Ureter (tissue), 1 donor: ENCODE results near the gene BIRC3. TPM values are rescaled to one million over a fixed set of nuclear protein-coding genes. Genes with fewer than 3 reads are reported as not detected.
A peak's percentile ranks its signal among the peaks of the same experiment; 100 is the strongest.
"Not testable (repeated sequence)": the region's sequence is repeated elsewhere in the genome, so short reads cannot be mapped to it uniquely, and the experiment has no call there.

ENCODE experiments used
- DNase-seq: peaks from one replicate; pipeline ENCODE4 v3.0.0-alpha.2; 2020; ENCODE audit warnings: low spot score
- total RNA-seq: library from RNA; stranded (reverse); gene quantifications from one replicate; pipeline ENCODE4 v1.2.4, GENCODE V29; 2023
- donor health status: DM: yes; HTN: yes; CAD: no.

Gene BIRC3
- total RNA-seq, 1 donor from 2014 or later: 15.5 TPM

GRCh38 chr11:102295045-102295444, 22.2 kb upstream of the BIRC3 start:
- no peak for DNase-seq

DNA sequence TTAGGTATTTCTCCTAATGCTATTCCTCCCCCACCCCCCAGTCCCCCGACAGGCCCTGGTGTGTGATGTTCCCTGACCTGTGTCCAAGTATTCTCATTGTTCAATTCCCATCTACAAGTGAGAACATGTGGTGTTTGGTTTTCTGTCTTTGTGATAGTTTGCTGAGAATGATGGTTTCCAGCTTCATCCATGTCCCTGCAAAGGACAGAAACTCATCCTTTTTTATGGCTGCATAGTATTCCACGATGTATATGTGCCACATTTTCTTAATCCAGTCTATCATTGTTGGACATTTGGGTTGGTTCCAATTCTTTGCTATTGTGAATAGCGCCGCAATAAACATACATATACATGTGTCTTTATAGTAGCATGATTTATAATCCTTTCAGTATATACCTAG, 20.5 kb upstream of the BIRC3 start:
- not testable (repeated sequence) for DNase-seq

- not testable (repeated sequence) for DNase-seq
Measured at GRCh38 chr11:102300837-102301236, 16.4 kb upstream of the BIRC3 start.

DNA sequence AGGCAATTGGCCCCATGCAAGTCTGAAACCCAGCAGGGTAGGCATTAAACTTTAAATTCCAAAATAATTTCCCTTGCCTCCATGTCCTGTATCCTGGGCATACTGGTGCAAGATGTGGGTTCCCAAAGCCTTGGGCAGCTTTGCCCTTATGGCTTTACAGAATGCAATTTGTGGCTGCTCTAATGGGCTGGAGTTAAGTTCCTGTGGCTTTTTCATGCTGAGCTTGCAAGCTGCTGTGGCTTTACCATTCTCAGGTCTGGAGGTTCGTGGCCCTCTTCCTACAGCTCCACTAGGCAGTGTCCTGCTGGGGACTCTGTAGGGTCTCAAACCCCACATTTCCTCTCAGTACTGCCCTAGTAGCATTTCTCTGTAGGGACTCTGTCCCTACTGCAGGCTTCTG, 15.0 kb upstream of the BIRC3 start:
- DNase-seq: no peak

- DNase-seq: no peak
Measured at GRCh38 chr11:102304686-102305085, 12.6 kb upstream of the BIRC3 start.

- no peak for DNase-seq
Measured at GRCh38 chr11:102305352-102306047, 11.8 kb upstream of the BIRC3 start.

DNA sequence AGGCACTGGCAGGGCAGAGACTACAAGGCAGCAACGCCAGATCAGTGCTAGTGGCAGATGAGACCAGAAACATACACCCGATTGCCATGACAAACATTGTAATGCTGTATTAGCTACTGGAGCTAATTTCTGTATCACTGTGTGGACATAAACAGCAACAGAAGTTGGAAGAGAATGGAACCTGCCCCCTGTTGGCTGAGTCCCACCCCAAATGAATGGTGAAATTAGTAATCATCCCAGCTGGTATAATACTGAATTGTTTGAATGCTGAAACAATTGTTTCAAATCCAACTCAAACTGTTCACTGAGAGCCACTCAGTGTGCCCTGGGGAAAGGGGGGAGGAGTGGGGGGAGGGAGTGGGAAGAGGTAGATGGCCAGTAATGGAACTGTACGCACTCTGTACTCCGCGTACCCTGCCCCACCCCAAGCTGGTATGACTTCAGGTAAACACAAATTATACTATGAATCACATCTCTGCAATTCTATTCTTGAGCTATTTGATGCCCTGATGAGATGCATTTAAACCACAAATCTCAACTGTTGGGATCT, 11.2 kb upstream of the BIRC3 start:
- peak; percentile 76 for DNase-seq

DNA sequence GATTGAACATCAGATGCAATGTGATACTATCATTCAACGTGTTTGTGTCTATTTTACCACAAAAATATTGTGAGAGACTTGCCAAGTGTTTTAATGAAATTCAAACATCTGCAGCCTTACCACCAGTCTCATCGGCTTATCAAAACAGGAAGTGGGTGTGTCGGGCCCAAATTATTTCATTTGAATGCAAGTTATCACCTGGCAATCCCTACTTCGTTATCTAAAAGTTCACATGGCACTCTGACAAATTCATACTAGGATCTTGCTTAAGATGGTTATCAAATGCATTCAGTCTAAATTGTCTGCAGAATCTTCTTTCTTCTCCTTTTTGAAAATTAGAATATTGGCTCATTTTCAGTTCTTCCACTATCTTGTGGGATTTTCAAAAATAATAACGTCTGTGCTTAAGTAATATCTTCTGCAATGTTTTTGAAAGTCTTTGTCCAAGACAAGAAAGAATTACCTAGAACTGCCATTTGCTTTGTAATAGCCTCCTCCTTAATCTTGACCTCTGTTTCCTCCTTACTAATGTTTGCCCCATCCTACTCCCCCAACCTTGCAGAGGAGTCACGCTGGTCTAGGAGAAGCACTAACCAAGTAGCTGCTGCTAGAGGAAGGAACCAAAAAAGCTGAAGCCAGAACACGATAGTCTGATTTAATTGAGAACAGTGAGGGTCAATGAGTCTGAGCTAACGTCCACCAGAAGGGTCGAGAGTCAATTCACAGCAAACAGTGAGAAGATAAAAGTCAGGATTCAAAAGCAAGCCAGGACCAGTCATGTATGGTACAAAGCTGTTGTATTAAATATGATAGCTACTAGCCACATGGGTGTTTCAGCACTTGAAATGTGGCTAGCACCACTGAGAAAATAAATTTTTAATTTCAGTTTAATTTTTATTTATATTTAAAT, 10.2 kb upstream of the BIRC3 start:
- DNase-seq: no peak

GRCh38 chr11:102307727-102308038, 9.6 kb upstream of the BIRC3 start:
- DNase-seq: no peak

GRCh38 chr11:102309621-102310541, 7.4 kb upstream of the BIRC3 start:
- no peak for DNase-seq

DNA sequence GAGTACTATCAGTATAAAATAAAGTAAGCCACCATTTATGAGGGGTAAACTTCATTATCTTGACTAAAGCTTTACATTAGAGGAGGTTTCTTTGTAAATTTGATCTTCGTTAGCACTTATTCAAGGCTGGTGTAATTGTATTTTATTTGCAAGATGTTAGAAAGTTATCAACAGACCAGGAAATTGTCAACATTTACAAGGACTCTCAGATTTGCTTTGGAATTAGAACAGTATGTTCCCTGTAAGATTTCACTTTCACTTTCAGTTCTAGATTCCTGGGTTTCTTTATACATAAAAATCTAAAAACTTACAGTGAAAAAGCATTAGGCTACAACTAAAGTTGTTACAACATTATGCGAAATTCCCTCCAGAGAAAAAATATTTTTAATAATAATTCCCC, 4.6 kb upstream of the BIRC3 start:
- no peak for DNase-seq

DNA sequence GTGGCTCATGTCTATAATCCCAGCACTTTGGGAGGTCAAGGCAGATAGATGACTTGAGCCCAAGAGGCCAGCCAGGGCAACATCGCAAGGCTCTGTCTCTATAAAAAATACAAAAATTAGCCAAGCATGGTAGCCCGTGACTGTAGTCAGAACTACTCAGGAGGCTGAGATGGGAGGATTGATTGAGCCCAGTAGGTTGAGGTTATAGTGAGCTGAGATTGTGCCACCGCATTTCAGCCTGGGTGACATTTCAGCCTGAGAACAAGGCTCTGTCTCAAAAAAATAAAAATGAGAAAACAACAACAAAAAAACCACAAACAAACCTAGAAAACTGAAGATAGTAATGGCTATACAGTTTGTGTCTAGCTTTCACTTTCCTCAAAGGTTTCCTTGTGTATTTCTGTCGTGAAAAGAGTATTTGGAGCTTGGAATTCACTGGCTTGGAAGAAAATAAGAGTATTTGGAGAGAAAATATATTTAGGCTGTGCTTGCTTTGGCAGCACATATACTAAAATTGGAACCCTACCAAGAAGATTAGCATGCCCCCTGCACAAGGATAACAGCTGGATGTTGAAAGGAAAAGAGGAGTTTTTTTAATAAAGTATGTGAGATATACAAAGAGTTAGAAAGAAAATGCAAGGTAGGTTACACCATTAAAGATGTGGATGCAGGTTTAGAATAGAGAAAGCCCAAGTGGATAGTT, 3.9 kb upstream of the BIRC3 start:
- no peak for DNase-seq

DNA sequence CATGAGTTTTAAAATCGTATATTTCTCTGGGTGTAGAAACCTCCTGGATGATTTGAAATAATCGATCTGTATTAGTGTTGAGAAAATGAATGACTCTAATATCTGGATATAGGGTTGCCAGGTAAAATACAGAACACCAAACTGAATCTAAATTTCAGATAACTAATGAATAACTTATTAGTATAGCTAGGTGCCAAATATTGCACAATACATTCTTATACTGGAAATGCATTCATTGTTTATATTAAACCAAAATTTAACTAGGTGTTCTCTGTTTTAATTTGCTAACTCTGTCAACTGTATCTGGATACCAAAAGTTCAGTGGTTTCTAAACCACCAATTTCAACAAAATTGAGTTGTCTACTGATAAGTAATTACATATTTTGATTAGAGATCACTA, 2.5 kb upstream of the BIRC3 start:
- DNase-seq: no peak

DNA sequence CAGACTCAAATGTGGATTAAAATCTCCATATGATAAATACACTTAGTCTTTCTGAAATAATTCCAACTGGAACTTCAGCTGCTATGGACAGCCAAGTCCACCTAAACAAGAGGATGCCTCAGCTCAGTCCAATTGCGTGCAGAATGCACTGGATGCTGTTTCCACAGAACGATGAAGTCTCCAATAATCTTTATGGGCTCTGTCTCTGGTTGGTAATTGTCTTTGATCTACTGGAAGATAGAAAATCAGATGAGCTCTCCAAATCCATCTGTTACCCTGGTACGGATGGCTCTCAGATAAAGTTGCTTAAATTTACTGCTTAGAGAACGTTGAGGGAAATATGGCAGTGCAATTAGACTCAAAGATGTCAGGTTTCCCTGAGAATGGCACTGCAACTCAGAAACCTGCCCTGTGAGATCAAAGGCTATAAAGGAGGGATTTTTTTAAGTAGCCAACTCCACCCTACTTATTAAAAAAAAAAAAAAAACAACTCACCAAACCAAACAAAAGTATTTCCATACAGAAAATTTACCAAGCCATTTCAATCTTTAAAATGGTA, 859 bp upstream of the BIRC3 start:
- no peak for DNase-seq

DNA sequence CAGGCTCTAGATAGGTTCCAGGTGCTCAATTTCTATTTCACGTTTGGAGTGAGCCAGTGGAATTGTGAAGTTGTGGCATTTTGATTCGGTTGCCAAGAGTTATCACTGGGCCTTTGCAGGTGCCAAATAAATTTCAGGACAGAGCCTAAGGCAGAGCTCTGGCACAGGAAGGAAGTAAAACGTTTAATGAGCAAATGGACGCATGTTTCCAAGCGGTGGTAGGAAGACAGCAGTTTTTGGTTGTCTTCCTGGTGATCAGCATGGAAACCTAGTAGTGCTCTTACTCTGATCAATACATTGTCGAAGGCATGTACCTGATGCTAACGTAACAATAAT, 452 bp downstream of the BIRC3 start:
- DNase-seq: no peak

- no peak for DNase-seq
Measured at GRCh38 chr11:102318469-102318868, 1.2 kb downstream of the BIRC3 start.

DNA sequence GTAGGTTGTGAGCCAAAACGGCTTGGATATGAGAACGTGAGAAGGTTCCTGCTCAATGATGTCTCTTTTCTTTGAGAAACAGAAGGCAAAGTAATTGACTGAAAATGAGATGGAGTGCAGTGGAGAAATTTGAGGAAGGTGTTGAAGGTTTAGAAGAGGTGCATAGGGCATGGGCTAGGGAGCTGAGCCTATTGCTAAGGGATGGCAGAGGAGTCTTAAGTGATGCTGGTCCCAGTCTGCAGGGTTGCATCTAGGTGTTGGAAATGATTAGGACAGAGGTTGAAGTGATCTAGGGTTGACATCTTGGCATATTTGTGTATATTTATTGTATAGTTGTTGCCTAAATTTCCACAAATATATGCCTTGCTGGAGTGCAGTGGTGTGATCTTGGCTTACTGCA, 2.3 kb downstream of the BIRC3 start:
- no peak for DNase-seq

DNA sequence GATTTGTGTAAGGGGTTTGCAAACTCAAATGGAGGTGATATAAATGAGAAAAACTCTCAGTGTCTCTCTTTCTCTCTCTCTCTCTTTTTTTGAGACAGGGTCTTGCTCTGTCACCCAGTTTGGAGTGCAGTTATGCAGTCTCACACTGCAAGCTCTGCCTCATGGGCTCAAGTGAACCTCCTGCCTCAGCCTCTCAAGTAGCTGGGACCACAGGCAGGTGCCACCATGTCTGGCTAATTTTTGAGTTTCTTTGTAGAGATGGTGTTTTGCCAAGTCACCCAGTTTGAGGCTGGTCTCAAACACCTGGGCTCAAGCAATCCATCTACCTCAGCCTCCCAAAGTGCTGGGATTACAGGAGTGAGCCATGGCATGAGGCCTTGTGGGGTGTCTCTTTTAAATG, 2.9 kb downstream of the BIRC3 start:
- no peak for DNase-seq

GRCh38 chr11:102320679-102321078, 3.4 kb downstream of the BIRC3 start:
- DNase-seq: no peak

DNA sequence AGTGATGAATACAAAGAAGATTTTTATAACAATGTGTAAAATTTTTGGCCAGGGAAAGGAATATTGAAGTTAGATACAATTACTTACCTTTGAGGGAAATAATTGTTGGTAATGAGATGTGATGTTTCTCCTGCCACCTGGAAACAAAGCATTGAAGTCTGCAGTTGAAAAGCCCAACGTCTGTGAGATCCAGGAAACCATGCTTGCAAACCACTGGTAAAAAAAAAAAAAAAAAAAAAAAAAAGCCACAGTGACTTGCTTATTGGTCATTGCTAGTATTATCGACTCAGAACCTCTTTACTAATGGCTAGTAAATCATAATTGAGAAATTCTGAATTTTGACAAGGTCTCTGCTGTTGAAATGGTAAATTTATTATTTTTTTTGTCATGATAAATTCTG, 5.3 kb downstream of the BIRC3 start:
- no peak for DNase-seq
